Activated CD4-positive, alpha-beta T cell treated with anti-CD3 and anti-CD28 coated beads, Interleukin-2, amount 10 ng/mL, durations not matched to agents 7 days and 5 days (primary cell): ENCODE data around the gene UBASH3B. TPM values are rescaled to one million over a fixed set of nuclear protein-coding genes. Genes with fewer than 3 reads are reported as not detected.
"Not testable (repeated sequence)": the region's sequence is repeated elsewhere in the genome, so short reads cannot be mapped to it uniquely, and the experiment has no call there.

Source experiments
- CTCF ChIA-PET: fragments of 350-600 bp; sonication (Branson Sonifier 250); formaldehyde crosslinking; loops from one replicate; lab custom pipeline; 2021; ENCODE audit warnings: antibody characterized with exemption; lab: Charles Lee
- POLR2A ChIA-PET: fragments of 350-600 bp; sonication (Branson Sonifier 250); formaldehyde crosslinking; loops from one replicate; lab custom pipeline; 2021; ENCODE audit warnings: antibody characterized with exemption; lab: Charles Lee
- DNase-seq: peaks from one replicate; pipeline ENCODE4 v3.0.0-alpha.2; 2020
- H3K27ac Mint-ChIP-seq: one replicate; pipeline ENCODE4 v1.8.0; 2021; ENCODE audit warnings: mild to moderate bottlenecking, moderate library complexity, mixed read lengths
- H3K27me3 Mint-ChIP-seq: one replicate; pipeline ENCODE4 v1.8.0; 2021; ENCODE audit warnings: mixed read lengths
- H3K36me3 Mint-ChIP-seq: one replicate; pipeline ENCODE4 v1.8.0; 2021; ENCODE audit warnings: low read depth, mixed read lengths
- H3K4me1 Mint-ChIP-seq: one replicate; pipeline ENCODE4 v1.8.0; 2021; ENCODE audit warnings: mixed read lengths
- H3K4me3 Mint-ChIP-seq: one replicate; pipeline ENCODE4 v1.8.0; 2021; ENCODE audit warnings: mild to moderate bottlenecking, moderate library complexity, mixed read lengths
- H3K9me3 Mint-ChIP-seq: one replicate; pipeline ENCODE4 v1.8.0; 2021; ENCODE audit warnings: mixed read lengths
- total RNA-seq, 2 experiments: library from RNA; stranded (reverse); gene quantifications; one replicate each; pipeline ENCODE4 v1.2.3, GENCODE V29; 2021

The UBASH3B gene
- total RNA-seq, 2 experiments from 2014 or later, result 15.2 to 15.8 TPM

GRCh38 chr11:122822241-122822640, 166.7 kb downstream of the UBASH3B start:
- no peak overlapping the region for H3K27ac Mint-ChIP-seq
- H3K27me3 Mint-ChIP-seq, result peaks cover 6% of the 10 kb centered on the region
- peaks cover 39% of the 10 kb centered on the region for H3K9me3 Mint-ChIP-seq
- ChIA-PET POLR2A (no interaction called here), CTCF (no interaction called here)
- no peak for DNase-seq
- H3K4me1 Mint-ChIP-seq, result peaks cover 1% of the 10 kb centered on the region
- no peak overlapping the region for H3K4me3 Mint-ChIP-seq
- peaks cover 3% of the 10 kb centered on the region for H3K36me3 Mint-ChIP-seq

GRCh38 chr11:122823564-122823963, 168.0 kb downstream of the UBASH3B start:
- H3K27ac Mint-ChIP-seq, result no peak overlapping the region
- no peak for DNase-seq
- H3K9me3 Mint-ChIP-seq, result peaks cover 34% of the 10 kb centered on the region
- peaks cover 1% of the 10 kb centered on the region for H3K4me1 Mint-ChIP-seq
- H3K4me3 Mint-ChIP-seq, result no peak overlapping the region
- H3K27me3 Mint-ChIP-seq, result peaks cover 6% of the 10 kb centered on the region
- POLR2A ChIA-PET, result no interaction called here
- CTCF ChIA-PET, result no interaction called here
- peaks cover 3% of the 10 kb centered on the region for H3K36me3 Mint-ChIP-seq

GRCh38 chr11:122829371-122829770, 173.8 kb downstream of the UBASH3B start:
- H3K36me3 Mint-ChIP-seq, H3K9me3 Mint-ChIP-seq, POLR2A ChIA-PET, CTCF ChIA-PET, DNase-seq, H3K4me3 Mint-ChIP-seq, H3K27ac Mint-ChIP-seq, H3K4me1 Mint-ChIP-seq, H3K27me3 Mint-ChIP-seq: not testable (repeated sequence)

GRCh38 chr11:122832297-122832696, 176.8 kb downstream of the UBASH3B start:
- DNase-seq, H3K9me3 Mint-ChIP-seq, H3K4me1 Mint-ChIP-seq, POLR2A ChIA-PET, H3K4me3 Mint-ChIP-seq, H3K27ac Mint-ChIP-seq, H3K36me3 Mint-ChIP-seq, H3K27me3 Mint-ChIP-seq: not testable (repeated sequence)
- CTCF ChIA-PET, result interaction anchor here (1.9 kb wide), 1 partner anchor 9 kb away, joined by 5 read pairs; no protein-coding TSS in a partner anchor

- POLR2A ChIA-PET, result interaction anchor here (0.6 kb wide), 1 partner anchor 48 kb away, joined by 3 read pairs; no protein-coding TSS in a partner anchor
- CTCF ChIA-PET, result interaction anchor here (1.1 to 1.9 kb wide), 2 partner anchors 9 to 11 kb away, joined by 3 to 5 read pairs; no protein-coding TSS in a partner anchor
- Mint-ChIP-seq H3K4me3 (no peak overlapping the region), H3K4me1 (no peaks in the 10 kb centered on the region), H3K27me3 (peaks cover 7% of the 10 kb centered on the region), H3K9me3 (no peaks in the 10 kb centered on the region), H3K27ac (no peak overlapping the region), H3K36me3 (no peaks in the 10 kb centered on the region)
- DNase-seq, result no peak
These were observed 177.4 kb downstream of the UBASH3B start for GRCh38 chr11:122832721-122833470.

GRCh38 chr11:122833846-122834464, 178.4 kb downstream of the UBASH3B start:
- peaks cover 7% of the 10 kb centered on the region for H3K4me1 Mint-ChIP-seq
- H3K27ac Mint-ChIP-seq, result no peak overlapping the region
- ChIA-PET CTCF (interaction anchor here (1.0 to 1.9 kb wide), 3 partner anchors 8 to 20 kb away, joined by 3 to 5 read pairs (median 4); no protein-coding TSS in a partner anchor), POLR2A (no interaction called here)
- no peaks in the 10 kb centered on the region for H3K36me3 Mint-ChIP-seq
- H3K9me3 Mint-ChIP-seq, result no peaks in the 10 kb centered on the region
- no peak for DNase-seq
- H3K4me3 Mint-ChIP-seq, result no peak overlapping the region
- H3K27me3 Mint-ChIP-seq, result peaks cover 7% of the 10 kb centered on the region

GRCh38 chr11:122836916-122837315, 181.4 kb downstream of the UBASH3B start:
- ChIA-PET POLR2A (no interaction called here), CTCF (no interaction called here)
- H3K27me3 Mint-ChIP-seq, result peaks cover 7% of the 10 kb centered on the region
- H3K9me3 Mint-ChIP-seq, result no peaks in the 10 kb centered on the region
- no peak overlapping the region for H3K4me3 Mint-ChIP-seq
- peaks cover 7% of the 10 kb centered on the region for H3K4me1 Mint-ChIP-seq
- no peaks in the 10 kb centered on the region for H3K36me3 Mint-ChIP-seq
- H3K27ac Mint-ChIP-seq, result no peak overlapping the region
- DNase-seq, result no peak

GRCh38 chr11:122837528-122838346, 182.2 kb downstream of the UBASH3B start:
- ChIA-PET POLR2A (no interaction called here), CTCF (no interaction called here)
- H3K36me3 Mint-ChIP-seq, result no peaks in the 10 kb centered on the region
- H3K4me3 Mint-ChIP-seq, result no peak overlapping the region
- H3K4me1 Mint-ChIP-seq, result peaks cover 11% of the 10 kb centered on the region
- DNase-seq, result no peak
- H3K9me3 Mint-ChIP-seq, result no peaks in the 10 kb centered on the region
- no peak overlapping the region for H3K27ac Mint-ChIP-seq
- H3K27me3 Mint-ChIP-seq, result peaks cover 7% of the 10 kb centered on the region

- peak overlapping the region; percentile 85 for H3K27ac Mint-ChIP-seq
- peak; percentile 55 for DNase-seq
- peaks cover 2% of the 10 kb centered on the region for H3K27me3 Mint-ChIP-seq
- no peaks in the 10 kb centered on the region for H3K36me3 Mint-ChIP-seq
- H3K9me3 Mint-ChIP-seq, result peaks cover 3% of the 10 kb centered on the region
- peaks cover 33% of the 10 kb centered on the region for H3K4me1 Mint-ChIP-seq
- CTCF ChIA-PET, result interaction anchor here (0.5 to 2.2 kb wide), 3 partner anchors 10 to 197 kb away, joined by 3 to 10 read pairs (median 4); no protein-coding TSS in a partner anchor
- POLR2A ChIA-PET, result interaction anchor here (0.7 kb wide), 1 partner anchor 8 kb away, joined by 4 read pairs; no protein-coding TSS in a partner anchor
- H3K4me3 Mint-ChIP-seq, result peak overlapping the region; percentile 26
These were observed 188.0 kb downstream of the UBASH3B start for GRCh38 chr11:122843281-122844141.

GRCh38 chr11:122847466-122847865, 191.9 kb downstream of the UBASH3B start:
- Mint-ChIP-seq H3K27ac (no peak overlapping the region), H3K27me3 (peaks cover 2% of the 10 kb centered on the region), H3K9me3 (peaks cover 3% of the 10 kb centered on the region), H3K4me1 (peaks cover 50% of the 10 kb centered on the region), H3K4me3 (no peak overlapping the region), H3K36me3 (no peaks in the 10 kb centered on the region)
- ChIA-PET CTCF (no interaction called here), POLR2A (no interaction called here)
- no peak for DNase-seq

- POLR2A ChIA-PET, result no interaction called here
- DNase-seq, result no peak
- H3K27ac Mint-ChIP-seq, result no peak overlapping the region
- H3K27me3 Mint-ChIP-seq, result peaks cover 2% of the 10 kb centered on the region
- H3K36me3 Mint-ChIP-seq, result no peaks in the 10 kb centered on the region
- H3K4me1 Mint-ChIP-seq, result peaks cover 47% of the 10 kb centered on the region
- no peaks in the 10 kb centered on the region for H3K9me3 Mint-ChIP-seq
- H3K4me3 Mint-ChIP-seq, result no peak overlapping the region
- CTCF ChIA-PET, result no interaction called here
These were observed 192.7 kb downstream of the UBASH3B start for GRCh38 chr11:122848186-122848585.

- POLR2A ChIA-PET, result no interaction called here
- no peaks in the 10 kb centered on the region for H3K9me3 Mint-ChIP-seq
These were observed 194.6 kb downstream of the UBASH3B start for GRCh38 chr11:122850076-122850631.

More at GRCh38 chr11:122850076-122850631, 194.6 kb downstream of the UBASH3B start:
- Mint-ChIP-seq H3K4me3 (no peak overlapping the region), H3K27me3 (peaks cover 2% of the 10 kb centered on the region), H3K27ac (no peak overlapping the region), H3K36me3 (no peaks in the 10 kb centered on the region), H3K4me1 (peaks cover 29% of the 10 kb centered on the region)
- no peak for DNase-seq
- CTCF ChIA-PET, result interaction anchor here (0.7 kb wide), 1 partner anchor 54 kb away, joined by 3 read pairs; no protein-coding TSS in a partner anchor
